ENCODE measurements around the gene NELL1.
"Not testable (repeated sequence)": the region's sequence is repeated elsewhere in the genome, so short reads cannot be mapped to it uniquely, and the experiment has no call there.

NELL1 gene

GRCh38 chr11:21133244-21133643 lies 463.9 kb downstream of the NELL1 start:
- TF ChIP-seq EZH2 (IDR thresholded peaks at IDR 0.05; ENCODE audit: borderline replicate concordance, low read depth, low read length, severe bottlenecking) = no peak
- TF ChIP-seq, protein P1, sequence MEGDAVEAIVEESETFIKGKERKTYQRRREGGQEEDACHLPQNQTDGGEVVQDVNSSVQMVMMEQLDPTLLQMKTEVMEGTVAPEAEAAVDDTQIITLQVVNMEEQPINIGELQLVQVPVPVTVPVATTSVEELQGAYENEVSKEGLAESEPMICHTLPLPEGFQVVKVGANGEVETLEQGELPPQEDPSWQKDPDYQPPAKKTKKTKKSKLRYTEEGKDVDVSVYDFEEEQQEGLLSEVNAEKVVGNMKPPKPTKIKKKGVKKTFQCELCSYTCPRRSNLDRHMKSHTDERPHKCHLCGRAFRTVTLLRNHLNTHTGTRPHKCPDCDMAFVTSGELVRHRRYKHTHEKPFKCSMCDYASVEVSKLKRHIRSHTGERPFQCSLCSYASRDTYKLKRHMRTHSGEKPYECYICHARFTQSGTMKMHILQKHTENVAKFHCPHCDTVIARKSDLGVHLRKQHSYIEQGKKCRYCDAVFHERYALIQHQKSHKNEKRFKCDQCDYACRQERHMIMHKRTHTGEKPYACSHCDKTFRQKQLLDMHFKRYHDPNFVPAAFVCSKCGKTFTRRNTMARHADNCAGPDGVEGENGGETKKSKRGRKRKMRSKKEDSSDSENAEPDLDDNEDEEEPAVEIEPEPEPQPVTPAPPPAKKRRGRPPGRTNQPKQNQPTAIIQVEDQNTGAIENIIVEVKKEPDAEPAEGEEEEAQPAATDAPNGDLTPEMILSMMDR (IDR thresholded peaks at IDR 0.05; ENCODE audit: borderline replicate concordance, extremely low read depth, low read length, poor library complexity, severe bottlenecking) = no peak
- no peaks in the 10 kb centered on the region for H4K20me1 ChIP-seq (ENCODE audit: insufficient read depth, low read length)
- H3K79me2 ChIP-seq (ENCODE audit: insufficient read depth, low read length) = no peaks in the 10 kb centered on the region
- no peaks in the 10 kb centered on the region for H3K4me1 ChIP-seq (ENCODE audit: insufficient read depth, low read length)
- no peaks in the 10 kb centered on the region for H3K36me3 ChIP-seq (ENCODE audit: insufficient read depth, low read length)
- H3K4me2 ChIP-seq (ENCODE audit: insufficient read depth, low read length) = no peak overlapping the region
- H2AFZ ChIP-seq (ENCODE audit: low read depth, low read length) = no peak overlapping the region
- H3K9me3 ChIP-seq (ENCODE audit: insufficient read depth, low read length, severe bottlenecking) = no peaks in the 10 kb centered on the region
- no peak overlapping the region for H3K27ac ChIP-seq (ENCODE audit: low read length)
- H3K9ac ChIP-seq (ENCODE audit: low read depth, low read length) = no peak overlapping the region
- no peaks in the 10 kb centered on the region for H3K27me3 ChIP-seq (ENCODE audit: insufficient read depth, low read length, poor library complexity)
- no peak overlapping the region for H3K4me3 ChIP-seq (ENCODE audit: low read depth in 1 of 2, low read length in 2 of 2)
- no peak for ATAC-seq (ENCODE audit: insufficient read depth, low read depth)
- DNase-seq = no peak

DNA sequence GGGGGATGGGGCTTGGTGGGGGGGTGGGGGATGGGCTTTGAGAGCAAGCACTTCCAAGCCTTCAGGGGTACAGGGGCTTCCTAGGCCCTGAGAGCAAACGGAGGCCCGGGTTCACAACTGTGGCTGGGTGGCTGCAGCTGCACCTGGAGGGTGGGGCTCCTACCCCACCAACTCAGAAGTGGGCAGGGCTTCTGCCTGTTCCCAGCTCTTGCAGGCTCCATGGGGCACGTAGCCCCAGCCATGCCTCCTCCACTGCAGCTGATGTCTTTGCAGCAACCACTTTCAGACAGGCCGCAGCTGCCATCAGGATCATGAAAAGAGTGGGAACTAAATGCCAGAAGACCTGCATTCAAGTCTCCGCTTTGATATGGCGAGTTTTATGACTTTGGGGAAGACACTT lies 464.3 kb downstream of the NELL1 start:
- Histone ChIP-seq H3K4me3 (ENCODE audit: low read depth in 1 of 2, low read length in 2 of 2) (no peak overlapping the region), H3K9ac (ENCODE audit: low read depth, low read length) (no peak overlapping the region), H3K79me2 (ENCODE audit: insufficient read depth, low read length) (no peaks in the 10 kb centered on the region), H3K4me2 (ENCODE audit: insufficient read depth, low read length) (no peak overlapping the region), H4K20me1 (ENCODE audit: insufficient read depth, low read length) (no peaks in the 10 kb centered on the region), H2AFZ (ENCODE audit: low read depth, low read length) (no peak overlapping the region), H3K27ac (ENCODE audit: low read length) (no peak overlapping the region), H3K4me1 (ENCODE audit: insufficient read depth, low read length) (no peaks in the 10 kb centered on the region), H3K36me3 (ENCODE audit: insufficient read depth, low read length) (no peaks in the 10 kb centered on the region), H3K9me3 (ENCODE audit: insufficient read depth, low read length, severe bottlenecking) (no peaks in the 10 kb centered on the region), H3K27me3 (ENCODE audit: insufficient read depth, low read length, poor library complexity) (no peaks in the 10 kb centered on the region)
- DNase-seq = no peak
- TF ChIP-seq, protein P1 (IDR thresholded peaks at IDR 0.05; ENCODE audit: borderline replicate concordance, extremely low read depth, low read length, poor library complexity, severe bottlenecking) = no peak
- TF ChIP-seq EZH2 (IDR thresholded peaks at IDR 0.05; ENCODE audit: borderline replicate concordance, low read depth, low read length, severe bottlenecking) = no peak
- ATAC-seq (ENCODE audit: insufficient read depth, low read depth) = no peak

DNA sequence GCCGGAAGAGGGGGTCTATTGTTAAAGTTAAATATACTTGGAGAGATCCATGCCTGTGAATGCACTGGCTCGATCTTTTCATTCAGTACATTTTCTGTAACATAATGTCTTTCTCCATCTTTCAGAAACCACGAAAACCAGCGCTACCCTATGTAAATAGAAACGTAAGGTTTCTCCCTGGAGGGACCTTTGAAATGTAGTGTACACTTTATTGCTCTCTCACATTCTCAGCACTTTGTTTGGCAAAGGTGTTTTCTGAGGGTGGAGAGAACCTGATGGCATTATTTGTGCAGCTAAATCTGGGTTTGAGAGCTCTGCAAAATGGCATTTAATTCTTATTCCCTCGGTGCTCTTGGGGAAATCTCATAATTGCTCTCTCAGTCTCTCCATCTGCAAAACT lies 468.4 kb downstream of the NELL1 start:
- Histone ChIP-seq H3K79me2 (ENCODE audit: insufficient read depth, low read length) (no peaks in the 10 kb centered on the region), H4K20me1 (ENCODE audit: insufficient read depth, low read length) (no peaks in the 10 kb centered on the region), H3K27me3 (ENCODE audit: insufficient read depth, low read length, poor library complexity) (no peaks in the 10 kb centered on the region), H3K9ac (ENCODE audit: low read depth, low read length) (no peak overlapping the region), H3K9me3 (ENCODE audit: insufficient read depth, low read length, severe bottlenecking) (no peaks in the 10 kb centered on the region), H3K4me1 (ENCODE audit: insufficient read depth, low read length) (no peaks in the 10 kb centered on the region), H3K36me3 (ENCODE audit: insufficient read depth, low read length) (no peaks in the 10 kb centered on the region), H2AFZ (ENCODE audit: low read depth, low read length) (no peak overlapping the region), H3K4me3 (ENCODE audit: low read depth in 1 of 2, low read length in 2 of 2) (no peak overlapping the region), H3K27ac (ENCODE audit: low read length) (no peak overlapping the region), H3K4me2 (ENCODE audit: insufficient read depth, low read length) (no peak overlapping the region)
- no peak for DNase-seq
- ATAC-seq (ENCODE audit: insufficient read depth, low read depth) = no peak
- no peak for TF ChIP-seq EZH2 (IDR thresholded peaks at IDR 0.05; ENCODE audit: borderline replicate concordance, low read depth, low read length, severe bottlenecking)
- TF ChIP-seq, protein P1 (IDR thresholded peaks at IDR 0.05; ENCODE audit: borderline replicate concordance, extremely low read depth, low read length, poor library complexity, severe bottlenecking) = no peak

GRCh38 chr11:21141557-21141956 lies 472.2 kb downstream of the NELL1 start:
- H3K4me3 ChIP-seq (ENCODE audit: low read depth in 1 of 2, low read length in 2 of 2); H3K36me3 ChIP-seq (ENCODE audit: insufficient read depth, low read length); ATAC-seq (ENCODE audit: insufficient read depth, low read depth); H3K4me1 ChIP-seq (ENCODE audit: insufficient read depth, low read length); H3K9ac ChIP-seq (ENCODE audit: low read depth, low read length); H2AFZ ChIP-seq (ENCODE audit: low read depth, low read length); H4K20me1 ChIP-seq (ENCODE audit: insufficient read depth, low read length); H3K27ac ChIP-seq (ENCODE audit: low read length); H3K4me2 ChIP-seq (ENCODE audit: insufficient read depth, low read length); H3K27me3 ChIP-seq (ENCODE audit: insufficient read depth, low read length, poor library complexity); H3K79me2 ChIP-seq (ENCODE audit: insufficient read depth, low read length); H3K9me3 ChIP-seq (ENCODE audit: insufficient read depth, low read length, severe bottlenecking); DNase-seq: not testable (repeated sequence)
